ENCODE data around the gene CHRD.

The CHRD gene

GRCh38 chr3:184360929-184361531, 18.8 kb upstream of the CHRD start:
- DNase-seq (ENCODE audit: low spot score): no peak

GRCh38 chr3:184361532-184361931, 18.3 kb upstream of the CHRD start, which contains the start of the genes CLCN2 and POLR2H:
CLCN2 (minus strand) TSS chr3:184361605; CDS start chr3:184361479, 126 bp downstream.
POLR2H (plus strand) TSS chr3:184361710; CDS start chr3:184363493, 1,783 bp downstream.
- DNase-seq (ENCODE audit: low spot score): peak; percentile 17

GRCh38 chr3:184361932-184362667, 17.8 kb upstream of the CHRD start:
- DNase-seq (ENCODE audit: low spot score): peak; percentile 22

- peak; percentile 95 for DNase-seq (ENCODE audit: low spot score)
Measured at GRCh38 chr3:184362668-184363546, 16.9 kb upstream of the CHRD start.

GRCh38 chr3:184366619-184367289, 13.1 kb upstream of the CHRD start:
- no peak for DNase-seq (ENCODE audit: low spot score)

- DNase-seq (ENCODE audit: low spot score): no peak
Measured at GRCh38 chr3:184368116-184368515, 11.7 kb upstream of the CHRD start.

GRCh38 chr3:184368586-184369183, 11.2 kb upstream of the CHRD start:
- no peak for DNase-seq (ENCODE audit: low spot score)

GRCh38 chr3:184371570-184372018, 8.3 kb upstream of the CHRD start:
- peak; percentile 58 for DNase-seq (ENCODE audit: low spot score)

GRCh38 chr3:184372296-184372821, 7.5 kb upstream of the CHRD start:
- DNase-seq (ENCODE audit: low spot score): no peak

GRCh38 chr3:184372911-184373310, 6.9 kb upstream of the CHRD start:
- DNase-seq (ENCODE audit: low spot score): no peak

GRCh38 chr3:184373422-184373821, 6.4 kb upstream of the CHRD start:
- DNase-seq (ENCODE audit: low spot score): no peak

GRCh38 chr3:184375747-184376461, 4.0 kb upstream of the CHRD start:
- no peak for DNase-seq (ENCODE audit: low spot score)

GRCh38 chr3:184377374-184377773, 2.5 kb upstream of the CHRD start:
- no peak for DNase-seq (ENCODE audit: low spot score)

GRCh38 chr3:184377882-184378445, 1.9 kb upstream of the CHRD start, which contains the start of gene THPO:
THPO (minus strand) TSS chr3:184378207; CDS start chr3:184376259, 1,948 bp downstream.
- DNase-seq (ENCODE audit: low spot score): no peak

GRCh38 chr3:184378651-184379357, 1.1 kb upstream of the CHRD start:
- DNase-seq (ENCODE audit: low spot score): no peak

- peak; percentile 12 for DNase-seq (ENCODE audit: low spot score)
Measured at GRCh38 chr3:184380185-184380626, 352 bp downstream of the CHRD start.

- no peak for DNase-seq (ENCODE audit: low spot score)
Measured at GRCh38 chr3:184380627-184381260, 890 bp downstream of the CHRD start.

- DNase-seq (ENCODE audit: low spot score): no peak
Measured at GRCh38 chr3:184381261-184382224, 1.7 kb downstream of the CHRD start.
